ENCODE results near the gene SLC15A2. TPM values are rescaled to one million over a fixed set of nuclear protein-coding genes. Genes with fewer than 3 reads are reported as not detected.

Gene SLC15A2
- total RNA-seq, 1 experiment from 2014 or later: 0.41 TPM

DNA sequence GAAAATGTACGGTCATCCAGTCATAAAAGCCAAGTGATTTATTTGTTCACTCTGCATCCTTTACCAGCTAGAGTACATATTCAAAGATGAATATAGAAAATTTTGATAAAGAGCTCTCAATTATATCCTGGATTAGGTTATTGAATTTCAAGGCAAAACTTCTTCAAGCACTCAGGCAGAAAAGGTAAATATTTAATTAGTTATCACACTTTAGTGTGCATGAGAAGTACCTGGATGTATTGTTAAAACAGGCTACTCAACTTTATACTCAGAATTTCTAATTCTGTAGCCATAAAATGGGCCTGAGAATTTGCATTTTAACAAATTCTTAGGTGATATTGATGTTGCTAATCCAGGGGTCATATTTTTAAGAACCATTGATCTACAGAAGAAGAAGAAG, 82.5 kb downstream of the SLC15A2 start:
- no peaks in the 10 kb centered on the region for H3K36me3 ChIP-seq (ENCODE audit: control insufficient read depth, insufficient read depth, low read length)
- CTCF ChIA-PET: no interaction called here
- H3K27ac ChIP-seq (ENCODE audit: low read length): no peak overlapping the region
- H3K9me3 ChIP-seq (ENCODE audit: control insufficient read depth, insufficient read depth, low read depth, low read length): no peaks in the 10 kb centered on the region
- no peak for TF ChIP-seq SIN3A (IDR thresholded peaks at IDR 0.05; ENCODE audit: borderline replicate concordance, insufficient read depth, low read depth, low read length)
- TF ChIP-seq, protein P1, sequence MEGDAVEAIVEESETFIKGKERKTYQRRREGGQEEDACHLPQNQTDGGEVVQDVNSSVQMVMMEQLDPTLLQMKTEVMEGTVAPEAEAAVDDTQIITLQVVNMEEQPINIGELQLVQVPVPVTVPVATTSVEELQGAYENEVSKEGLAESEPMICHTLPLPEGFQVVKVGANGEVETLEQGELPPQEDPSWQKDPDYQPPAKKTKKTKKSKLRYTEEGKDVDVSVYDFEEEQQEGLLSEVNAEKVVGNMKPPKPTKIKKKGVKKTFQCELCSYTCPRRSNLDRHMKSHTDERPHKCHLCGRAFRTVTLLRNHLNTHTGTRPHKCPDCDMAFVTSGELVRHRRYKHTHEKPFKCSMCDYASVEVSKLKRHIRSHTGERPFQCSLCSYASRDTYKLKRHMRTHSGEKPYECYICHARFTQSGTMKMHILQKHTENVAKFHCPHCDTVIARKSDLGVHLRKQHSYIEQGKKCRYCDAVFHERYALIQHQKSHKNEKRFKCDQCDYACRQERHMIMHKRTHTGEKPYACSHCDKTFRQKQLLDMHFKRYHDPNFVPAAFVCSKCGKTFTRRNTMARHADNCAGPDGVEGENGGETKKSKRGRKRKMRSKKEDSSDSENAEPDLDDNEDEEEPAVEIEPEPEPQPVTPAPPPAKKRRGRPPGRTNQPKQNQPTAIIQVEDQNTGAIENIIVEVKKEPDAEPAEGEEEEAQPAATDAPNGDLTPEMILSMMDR (IDR thresholded peaks at IDR 0.05): no peak
- TF ChIP-seq, protein P2, sequence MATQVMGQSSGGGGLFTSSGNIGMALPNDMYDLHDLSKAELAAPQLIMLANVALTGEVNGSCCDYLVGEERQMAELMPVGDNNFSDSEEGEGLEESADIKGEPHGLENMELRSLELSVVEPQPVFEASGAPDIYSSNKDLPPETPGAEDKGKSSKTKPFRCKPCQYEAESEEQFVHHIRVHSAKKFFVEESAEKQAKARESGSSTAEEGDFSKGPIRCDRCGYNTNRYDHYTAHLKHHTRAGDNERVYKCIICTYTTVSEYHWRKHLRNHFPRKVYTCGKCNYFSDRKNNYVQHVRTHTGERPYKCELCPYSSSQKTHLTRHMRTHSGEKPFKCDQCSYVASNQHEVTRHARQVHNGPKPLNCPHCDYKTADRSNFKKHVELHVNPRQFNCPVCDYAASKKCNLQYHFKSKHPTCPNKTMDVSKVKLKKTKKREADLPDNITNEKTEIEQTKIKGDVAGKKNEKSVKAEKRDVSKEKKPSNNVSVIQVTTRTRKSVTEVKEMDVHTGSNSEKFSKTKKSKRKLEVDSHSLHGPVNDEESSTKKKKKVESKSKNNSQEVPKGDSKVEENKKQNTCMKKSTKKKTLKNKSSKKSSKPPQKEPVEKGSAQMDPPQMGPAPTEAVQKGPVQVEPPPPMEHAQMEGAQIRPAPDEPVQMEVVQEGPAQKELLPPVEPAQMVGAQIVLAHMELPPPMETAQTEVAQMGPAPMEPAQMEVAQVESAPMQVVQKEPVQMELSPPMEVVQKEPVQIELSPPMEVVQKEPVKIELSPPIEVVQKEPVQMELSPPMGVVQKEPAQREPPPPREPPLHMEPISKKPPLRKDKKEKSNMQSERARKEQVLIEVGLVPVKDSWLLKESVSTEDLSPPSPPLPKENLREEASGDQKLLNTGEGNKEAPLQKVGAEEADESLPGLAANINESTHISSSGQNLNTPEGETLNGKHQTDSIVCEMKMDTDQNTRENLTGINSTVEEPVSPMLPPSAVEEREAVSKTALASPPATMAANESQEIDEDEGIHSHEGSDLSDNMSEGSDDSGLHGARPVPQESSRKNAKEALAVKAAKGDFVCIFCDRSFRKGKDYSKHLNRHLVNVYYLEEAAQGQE (IDR thresholded peaks at IDR 0.05; ENCODE audit: insufficient read depth in 1 of 2, low read depth in 2 of 2, low read length in 1 of 2): no peak
- no peak for TF ChIP-seq TCF7L2 (IDR thresholded peaks at IDR 0.05; ENCODE audit: low read depth, low read length)
- no peak for TF ChIP-seq POLR2AphosphoS5 (IDR thresholded peaks at IDR 0.05; ENCODE audit: low read depth, low read length)
- DNase-seq (ENCODE audit: low read depth, low spot score) (no peak), ATAC-seq (no peak)
- BruUV-seq (replicated peaks): no TSS peak
- in situ Hi-C loops (cut with HindIII; ENCODE audit: low pct_unique_long_range_greater_than_20kb, low sequenced_read_pairs): no loop called here
- POLR2A ChIA-PET: no interaction called here
- no peak overlapping the region for H3K4me3 ChIP-seq (ENCODE audit: low read depth in 2 of 2, low read length in 2 of 2)
- intact Hi-C loops (cut with micrococcal nuclease; ENCODE audit: unreplicated experiment): no loop called here
- H3K27me3 ChIP-seq (ENCODE audit: control insufficient read depth, insufficient read depth, low read length): no peaks in the 10 kb centered on the region; the same call in 1 of the 2 replicates
- no peaks in the 10 kb centered on the region for H3K4me1 ChIP-seq (ENCODE audit: control insufficient read depth, insufficient read depth, low read length)

DNA sequence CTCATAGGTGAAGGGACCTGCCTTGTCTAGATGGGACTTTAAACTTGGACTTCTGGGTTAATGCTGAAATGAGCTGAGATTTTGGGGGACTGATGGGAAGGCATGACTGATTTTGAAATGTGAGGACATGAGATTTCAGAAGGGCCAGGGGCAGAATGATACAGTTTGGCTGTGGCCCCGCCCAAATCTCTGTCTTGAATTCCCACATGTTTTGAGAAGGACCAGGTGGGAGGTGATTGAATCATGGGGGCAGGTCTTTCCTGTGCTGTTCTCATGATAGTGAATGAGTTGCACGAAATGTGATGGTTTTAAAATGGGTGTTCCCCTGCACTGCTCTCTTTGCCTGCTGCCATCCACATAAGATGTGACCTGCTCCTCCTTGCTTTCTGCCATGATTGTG, 85.0 kb downstream of the SLC15A2 start:
- ATAC-seq: no peak
- ChIA-PET CTCF (no interaction called here), POLR2A (interaction anchor here (0.6 kb wide), 1 partner anchor 244 kb away, joined by 3 read pairs; no protein-coding TSS in a partner anchor)
- TF ChIP-seq POLR2AphosphoS5 (IDR thresholded peaks at IDR 0.05; ENCODE audit: low read depth, low read length): no peak
- Histone ChIP-seq H3K36me3 (ENCODE audit: control insufficient read depth, insufficient read depth, low read length) (no peaks in the 10 kb centered on the region), H3K9me3 (ENCODE audit: control insufficient read depth, insufficient read depth, low read depth, low read length) (peaks cover 12% of the 10 kb centered on the region), H3K4me3 (ENCODE audit: low read depth in 2 of 2, low read length in 2 of 2) (no peak overlapping the region), H3K27ac (ENCODE audit: low read length) (no peak overlapping the region), H3K4me1 (ENCODE audit: control insufficient read depth, insufficient read depth, low read length) (no peaks in the 10 kb centered on the region), H3K27me3 (ENCODE audit: control insufficient read depth, insufficient read depth, low read length) (no peaks in the 10 kb centered on the region; the same call in 1 of the 2 replicates)
- intact Hi-C loops (cut with micrococcal nuclease; ENCODE audit: unreplicated experiment) (no loop called here), in situ Hi-C loops (cut with HindIII; ENCODE audit: low pct_unique_long_range_greater_than_20kb, low sequenced_read_pairs) (no loop called here)
- no peak for DNase-seq (ENCODE audit: low read depth, low spot score)
- BruUV-seq (replicated peaks): no TSS peak

DNA sequence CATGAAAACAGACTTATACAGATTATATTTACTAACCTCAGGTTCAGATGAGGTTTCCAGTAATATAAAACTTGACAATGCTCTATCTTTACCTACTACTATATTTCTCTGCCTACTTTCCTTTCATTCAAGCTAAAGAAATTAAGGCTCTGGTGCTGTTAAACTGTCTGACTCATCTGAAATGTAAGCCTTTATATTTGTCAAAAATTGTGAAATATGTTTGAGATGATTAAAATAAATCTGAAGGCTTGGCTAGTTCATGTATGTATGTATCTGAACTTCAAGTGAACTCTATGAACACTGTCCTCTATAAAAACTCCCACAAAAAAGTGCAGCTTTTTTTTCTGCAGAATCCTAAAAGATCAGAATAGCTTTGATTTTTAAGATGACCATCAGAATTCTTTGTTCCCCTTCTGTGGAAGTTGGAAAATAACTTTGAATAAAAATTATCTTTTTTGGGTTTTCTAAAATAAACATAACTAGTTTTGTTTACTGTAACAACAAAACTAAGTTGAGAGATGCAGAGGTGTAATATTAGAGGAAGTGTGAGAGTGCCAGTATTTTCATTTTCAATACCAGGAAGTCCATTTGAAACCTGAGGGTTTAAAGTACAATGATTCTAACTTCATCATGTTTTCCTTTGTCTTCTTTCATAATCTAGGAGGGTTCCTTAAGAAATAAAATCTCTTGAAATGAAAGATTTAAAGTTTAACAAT, 85.7 kb downstream of the SLC15A2 start:
- DNase-seq (ENCODE audit: low read depth, low spot score) (no peak), ATAC-seq (no peak)
- ChIA-PET CTCF (no interaction called here), POLR2A (interaction anchor here (0.6 kb wide), 1 partner anchor 244 kb away, joined by 3 read pairs; no protein-coding TSS in a partner anchor)
- H3K27ac ChIP-seq (ENCODE audit: low read length): no peak overlapping the region
- H3K4me3 ChIP-seq (ENCODE audit: low read depth in 2 of 2, low read length in 2 of 2): no peak overlapping the region
- no peaks in the 10 kb centered on the region for H3K36me3 ChIP-seq (ENCODE audit: control insufficient read depth, insufficient read depth, low read length)
- no peaks in the 10 kb centered on the region; the same call in 1 of the 2 replicates for H3K27me3 ChIP-seq (ENCODE audit: control insufficient read depth, insufficient read depth, low read length)
- in situ Hi-C loops (cut with HindIII; ENCODE audit: low pct_unique_long_range_greater_than_20kb, low sequenced_read_pairs) (no loop called here), intact Hi-C loops (cut with micrococcal nuclease; ENCODE audit: unreplicated experiment) (no loop called here)
- TF ChIP-seq, protein P2 (IDR thresholded peaks at IDR 0.05; ENCODE audit: insufficient read depth in 1 of 2, low read depth in 2 of 2, low read length in 1 of 2): no peak
- TF ChIP-seq POLR2AphosphoS5 (IDR thresholded peaks at IDR 0.05; ENCODE audit: low read depth, low read length) (no peak), TCF7L2 (IDR thresholded peaks at IDR 0.05; ENCODE audit: low read depth, low read length) (no peak), SIN3A (IDR thresholded peaks at IDR 0.05; ENCODE audit: borderline replicate concordance, insufficient read depth, low read depth, low read length) (no peak)
- TF ChIP-seq, protein P1 (IDR thresholded peaks at IDR 0.05): no peak
- peaks cover 16% of the 10 kb centered on the region for H3K9me3 ChIP-seq (ENCODE audit: control insufficient read depth, insufficient read depth, low read depth, low read length)
- no TSS peak for BruUV-seq (replicated peaks)
- H3K4me1 ChIP-seq (ENCODE audit: control insufficient read depth, insufficient read depth, low read length): no peaks in the 10 kb centered on the region
